GM19025 (cell line): ENCODE data around the gene TUFT1.
"Not testable (repeated sequence)": the region's sequence is repeated elsewhere in the genome, so short reads cannot be mapped to it uniquely, and the experiment has no call there.

Source experiments
- ATAC-seq: cut with Tn5 transposase; IDR thresholded peaks from one replicate; pipeline ENCODE4 v1.9.1; 2021; ENCODE audit warnings: mild to moderate bottlenecking, low read depth, moderate library complexity; ENCODE audit not compliant: unreplicated experiment

TUFT1 gene

DNA sequence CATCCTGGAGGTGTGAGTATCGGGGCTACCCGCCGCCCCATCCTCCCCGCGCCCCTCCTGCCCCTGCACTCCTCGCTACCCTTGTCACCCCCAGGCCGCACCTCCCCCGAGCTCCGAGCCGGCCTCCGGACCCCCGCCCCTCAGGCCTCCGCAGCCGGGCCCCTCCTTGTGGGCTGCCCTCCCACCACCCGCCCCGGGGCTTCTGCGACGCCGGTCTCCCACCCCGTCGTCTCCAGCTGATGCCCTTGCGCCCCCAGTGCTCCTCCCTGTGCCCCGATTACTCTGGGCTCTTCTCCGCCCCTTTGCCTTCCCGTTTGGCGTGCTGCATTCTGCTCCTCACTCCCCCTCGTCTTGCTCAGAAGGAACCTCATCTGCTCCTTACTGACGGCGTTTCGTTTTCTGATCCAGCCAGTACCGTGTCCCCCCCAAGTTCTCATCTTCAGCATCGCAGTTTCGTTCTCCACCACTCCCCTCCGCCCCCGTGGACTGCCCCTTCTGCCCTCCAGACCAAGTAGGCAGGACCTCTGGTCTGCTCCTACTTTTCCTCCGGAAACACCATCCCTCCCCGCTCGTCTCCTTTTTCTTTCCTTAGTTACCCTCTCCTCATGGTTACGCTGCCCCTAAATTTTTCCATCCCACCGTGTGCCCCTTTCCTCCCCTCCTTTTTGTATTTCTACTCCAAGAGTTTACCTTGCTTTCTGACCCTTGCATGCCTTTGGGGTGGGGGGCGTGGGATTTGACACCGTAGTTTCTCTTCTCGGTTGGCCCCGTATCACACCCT lies 72.6 kb downstream of the TUFT1 start:
- ATAC-seq: peak; percentile 3

DNA sequence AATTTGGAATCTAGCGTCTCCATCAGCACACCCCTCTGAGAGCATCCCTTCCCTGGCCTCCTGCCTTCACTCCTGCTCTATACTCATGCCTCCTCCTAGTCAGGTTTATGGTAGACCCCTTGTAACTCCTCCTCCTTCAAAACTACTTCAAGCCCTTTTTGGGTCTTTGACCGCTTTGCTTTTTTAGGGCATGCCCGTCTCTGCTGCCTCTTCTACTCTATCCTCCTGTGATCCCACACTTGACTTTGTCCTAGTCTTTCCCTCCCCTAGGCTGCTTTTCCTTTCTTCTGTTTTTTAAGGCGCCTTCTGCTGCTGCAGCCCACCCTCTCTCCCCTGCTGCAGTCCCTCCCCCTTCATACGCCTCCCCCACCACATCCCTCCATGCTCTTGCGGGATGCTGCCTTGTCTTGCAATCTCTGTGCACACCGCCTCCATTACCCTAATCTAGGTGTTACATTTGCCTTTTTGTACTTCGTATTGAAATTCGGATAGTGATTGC lies 73.2 kb downstream of the TUFT1 start:
- ATAC-seq: no peak

DNA sequence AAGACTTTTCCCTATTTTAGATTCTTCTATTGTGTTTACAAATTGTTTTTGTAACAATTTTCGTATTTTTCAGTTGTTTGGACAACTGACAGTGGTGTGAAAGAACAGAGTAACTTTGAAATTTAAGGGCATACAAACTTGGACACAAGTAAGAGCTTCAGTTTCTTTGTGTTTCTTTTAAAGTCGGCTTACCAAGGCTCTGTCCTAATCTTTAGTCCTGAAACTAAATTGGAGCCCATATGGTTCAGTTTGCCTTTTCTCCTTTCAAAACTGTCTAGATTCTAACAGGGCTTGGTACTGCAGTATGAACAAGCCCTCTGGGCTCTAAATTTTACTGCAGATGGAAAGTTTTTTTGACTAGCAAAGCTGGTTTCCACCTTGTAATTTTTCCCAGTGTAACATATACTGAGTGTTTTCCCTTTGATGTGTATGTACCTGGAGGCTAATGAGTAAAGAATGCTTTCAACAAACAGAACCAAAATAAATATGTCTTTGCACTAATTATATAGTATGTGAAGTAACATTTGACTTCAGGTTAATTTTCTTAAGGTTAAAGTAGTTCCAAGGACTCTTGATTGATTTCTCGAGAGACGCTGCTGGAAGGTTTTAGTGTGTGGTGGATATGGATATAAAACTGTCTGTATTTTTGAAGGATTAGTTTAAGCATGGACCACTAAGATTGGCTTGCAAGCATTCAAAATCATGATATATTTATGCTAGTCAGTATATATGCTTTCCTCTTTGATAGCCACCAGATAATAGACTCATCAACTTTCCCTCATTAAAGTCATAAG lies 75.8 kb downstream of the TUFT1 start:
- no peak for ATAC-seq

DNA sequence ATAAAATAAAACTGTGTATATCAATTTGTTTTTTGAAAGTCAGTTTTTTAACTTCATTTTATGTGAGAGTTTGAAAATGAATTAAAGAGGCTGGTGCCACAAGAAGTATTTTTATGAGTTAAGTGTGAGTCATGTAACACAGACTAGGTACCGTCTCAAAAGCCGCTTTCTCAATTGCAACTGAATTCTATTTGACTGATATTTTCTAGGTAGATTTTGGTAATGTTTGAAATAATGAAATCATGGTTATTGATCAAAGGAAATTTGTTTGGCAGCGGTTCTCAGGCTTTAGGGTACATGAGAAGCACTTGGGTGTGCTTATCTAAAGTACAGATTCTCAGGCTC lies 76.4 kb downstream of the TUFT1 start:
- no peak for ATAC-seq

DNA sequence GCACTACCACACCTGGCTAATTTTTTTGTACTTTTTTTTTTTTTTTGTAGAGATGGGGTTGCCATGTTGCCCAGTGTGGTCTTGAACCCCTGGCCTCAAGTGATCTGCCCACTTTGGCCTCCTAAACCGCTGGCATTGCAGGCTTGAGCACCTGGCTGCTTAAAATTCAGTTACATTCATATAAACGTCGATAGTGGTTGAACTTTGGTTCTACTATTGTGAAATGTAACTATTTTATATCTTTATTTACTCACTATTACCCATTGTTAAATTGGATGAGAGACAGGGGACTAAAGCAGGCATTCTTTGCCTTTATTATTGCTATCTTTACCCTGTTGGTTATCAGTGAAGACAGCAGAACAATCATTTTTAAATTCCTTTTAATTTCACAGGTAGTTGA lies 77.9 kb downstream of the TUFT1 start:
- ATAC-seq: no peak

DNA sequence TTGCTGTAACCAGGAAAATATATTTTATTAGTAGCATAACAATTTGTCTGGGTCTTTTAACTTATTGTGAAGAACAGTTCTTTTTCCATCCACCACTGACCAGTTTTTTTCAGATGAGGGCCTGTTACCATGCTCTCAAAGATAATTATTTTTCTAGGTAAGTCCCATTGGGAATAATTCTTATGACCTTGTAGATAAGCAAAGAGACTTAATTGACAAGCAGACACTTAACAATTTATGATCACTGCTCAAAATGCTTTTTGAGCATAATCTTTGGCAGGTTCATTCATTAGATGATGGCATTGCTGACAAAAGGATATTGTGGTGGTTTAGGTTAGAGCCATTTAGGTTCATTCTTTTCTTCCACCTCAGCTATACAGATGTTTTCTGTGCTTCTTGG lies 78.4 kb downstream of the TUFT1 start:
- ATAC-seq: no peak

DNA sequence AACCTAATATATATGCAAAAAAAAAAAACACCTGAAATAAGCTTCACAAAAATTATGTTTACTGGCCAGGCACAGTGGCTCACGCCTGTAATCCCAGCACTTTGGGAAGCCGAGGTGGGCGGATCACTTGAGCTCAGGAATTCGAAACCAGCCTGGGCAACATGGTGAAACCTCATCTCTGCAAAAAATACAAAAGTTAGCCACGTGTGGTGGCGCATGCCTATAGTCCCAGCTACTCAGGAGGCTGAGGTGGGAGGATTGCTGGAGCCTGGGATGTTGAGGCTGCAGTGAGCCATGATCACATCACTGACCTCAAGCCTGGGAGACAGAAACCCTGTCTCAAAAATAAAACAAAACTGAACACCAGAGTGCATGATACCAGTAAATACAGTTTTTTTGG lies 78.9 kb downstream of the TUFT1 start:
- ATAC-seq: not testable (repeated sequence)

DNA sequence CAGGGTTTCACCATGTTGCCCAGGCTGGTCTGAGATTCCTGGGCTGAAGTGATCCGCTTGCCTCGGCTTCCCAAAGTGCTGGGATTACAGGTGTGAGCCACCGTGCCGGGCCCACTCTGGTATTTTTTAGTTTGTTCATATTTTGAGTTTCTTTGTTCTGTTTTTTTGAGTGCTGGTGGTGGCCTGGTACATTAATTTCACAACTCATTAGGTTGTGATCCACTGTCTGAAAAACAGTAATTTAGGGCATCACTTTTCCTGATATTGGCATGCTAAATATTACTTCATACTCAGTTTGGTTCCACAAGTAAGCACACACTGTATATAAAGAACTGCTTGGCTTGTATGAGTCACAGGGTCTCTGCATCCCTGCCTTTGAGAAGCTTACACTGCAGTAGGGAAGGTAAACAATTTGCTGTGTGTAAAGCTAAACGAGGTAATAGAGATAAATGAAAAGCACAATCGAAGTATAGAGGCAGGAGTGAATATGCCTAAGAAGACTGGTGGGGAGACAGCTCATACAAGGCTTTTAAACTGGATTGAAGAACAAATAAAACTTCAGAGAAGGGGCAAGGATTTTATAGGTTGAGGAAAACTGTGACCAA lies 79.5 kb downstream of the TUFT1 start:
- ATAC-seq: no peak

DNA sequence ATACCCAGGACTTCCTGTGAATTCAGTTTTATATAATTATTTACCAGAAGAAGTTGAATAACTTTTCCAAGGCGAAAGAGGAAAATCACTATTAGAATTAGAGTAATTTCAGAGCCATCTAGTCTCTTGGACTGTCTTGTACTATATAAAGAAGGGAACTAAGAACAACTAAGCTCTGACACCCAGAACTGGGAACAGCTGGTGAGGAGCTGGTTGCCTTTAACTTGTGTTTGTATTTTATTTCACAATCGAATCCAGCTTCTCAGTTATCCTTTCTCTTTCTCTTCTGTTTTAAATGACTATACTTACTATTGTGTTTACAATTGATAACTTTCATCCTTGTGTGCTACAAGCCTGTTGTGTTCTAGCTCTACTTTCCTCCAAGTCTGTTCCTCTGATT lies 80.2 kb downstream of the TUFT1 start:
- no peak for ATAC-seq

DNA sequence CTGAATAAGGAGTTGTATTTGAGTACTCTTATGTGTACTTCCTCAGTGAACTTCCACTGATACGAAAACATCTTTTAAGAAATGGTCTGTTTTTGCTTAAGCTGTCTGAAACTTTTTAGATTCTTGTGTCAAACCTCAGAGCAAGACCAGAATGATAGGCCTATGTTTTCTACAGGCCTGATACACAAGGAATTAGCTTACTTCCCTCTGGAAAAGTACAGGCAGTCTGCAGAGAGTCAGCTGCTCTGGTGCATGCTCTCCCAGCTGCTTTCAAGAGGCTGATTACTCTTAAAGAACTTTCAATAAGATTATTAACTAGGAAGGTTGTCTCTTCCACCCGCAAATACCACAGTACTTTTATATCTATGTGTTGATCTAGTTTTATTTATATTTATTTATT lies 81.2 kb downstream of the TUFT1 start:
- ATAC-seq: no peak

DNA sequence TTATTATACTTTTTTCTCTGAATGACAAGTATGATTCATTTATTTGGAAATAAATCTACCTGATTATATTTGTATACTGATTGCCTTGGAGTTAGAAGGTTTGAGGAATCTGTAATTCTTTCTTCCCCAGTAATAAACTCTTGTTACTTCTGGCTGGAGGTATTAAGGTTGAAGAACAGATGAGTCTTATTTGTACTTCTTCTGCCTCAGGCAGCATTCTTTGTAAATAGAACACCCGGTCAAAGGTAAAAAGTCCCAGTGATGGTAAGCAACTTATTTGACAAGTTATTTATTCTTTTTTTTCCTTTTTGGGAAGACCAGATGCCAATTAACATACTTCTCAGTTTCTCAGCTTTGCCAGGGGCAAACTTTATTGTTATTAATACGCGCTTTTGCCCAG lies 84.7 kb downstream of the TUFT1 start:
- no peak for ATAC-seq

DNA sequence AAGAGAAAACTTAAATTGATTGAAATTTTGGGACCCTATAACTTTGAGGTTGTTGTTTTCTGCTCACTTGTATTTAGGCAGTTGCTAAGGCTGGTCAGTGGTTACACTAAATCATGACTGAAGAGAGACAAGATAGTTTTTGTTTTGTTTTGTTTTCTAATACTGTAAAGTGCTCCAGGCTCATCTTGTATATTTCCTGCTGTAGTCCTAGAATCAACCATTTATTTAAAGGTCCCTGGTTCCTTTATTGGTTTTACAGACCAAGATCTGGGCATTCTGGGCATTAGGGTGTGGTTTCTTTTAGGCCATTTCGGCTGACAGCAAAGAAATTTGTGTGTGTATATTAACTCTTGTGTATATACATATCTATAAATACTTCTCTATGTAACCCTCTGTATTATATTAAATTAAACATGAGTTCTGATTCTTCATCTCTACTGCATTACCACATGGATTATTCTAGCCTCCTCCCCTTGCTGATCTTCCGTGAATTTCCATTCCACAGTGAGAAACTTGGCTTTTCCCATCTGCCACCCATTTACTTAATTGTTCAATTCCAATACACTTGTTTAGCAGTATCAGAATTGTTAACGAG lies 86.7 kb downstream of the TUFT1 start:
- no peak for ATAC-seq

DNA sequence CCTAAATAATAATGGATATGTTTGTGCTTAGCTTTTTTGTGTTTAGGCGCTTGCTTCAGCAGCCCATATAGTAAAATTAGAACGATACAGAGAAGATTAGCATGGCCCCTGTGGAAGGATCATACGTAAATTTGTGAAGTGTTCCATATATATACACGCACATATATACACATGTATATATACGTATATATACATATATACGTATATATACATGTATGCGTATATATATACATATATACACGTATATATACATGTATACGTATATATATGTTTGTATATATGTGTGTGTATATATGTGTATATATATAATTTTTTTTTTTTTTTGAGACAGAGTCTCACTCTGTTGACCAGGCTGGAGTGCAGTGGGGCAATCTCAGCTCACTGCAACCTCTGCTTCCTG lies 89.2 kb downstream of the TUFT1 start:
- ATAC-seq: no peak
